ENCODE measurements around the gene RFX1. TPM values are rescaled to one million over a fixed set of nuclear protein-coding genes. Genes with fewer than 3 reads are reported as not detected.

RFX1 gene
- polyA plus RNA-seq, 1 donor (not counting 4 experiments of a cell fraction or from before 2014, with no cell fraction given), result 0.45 TPM

DNA sequence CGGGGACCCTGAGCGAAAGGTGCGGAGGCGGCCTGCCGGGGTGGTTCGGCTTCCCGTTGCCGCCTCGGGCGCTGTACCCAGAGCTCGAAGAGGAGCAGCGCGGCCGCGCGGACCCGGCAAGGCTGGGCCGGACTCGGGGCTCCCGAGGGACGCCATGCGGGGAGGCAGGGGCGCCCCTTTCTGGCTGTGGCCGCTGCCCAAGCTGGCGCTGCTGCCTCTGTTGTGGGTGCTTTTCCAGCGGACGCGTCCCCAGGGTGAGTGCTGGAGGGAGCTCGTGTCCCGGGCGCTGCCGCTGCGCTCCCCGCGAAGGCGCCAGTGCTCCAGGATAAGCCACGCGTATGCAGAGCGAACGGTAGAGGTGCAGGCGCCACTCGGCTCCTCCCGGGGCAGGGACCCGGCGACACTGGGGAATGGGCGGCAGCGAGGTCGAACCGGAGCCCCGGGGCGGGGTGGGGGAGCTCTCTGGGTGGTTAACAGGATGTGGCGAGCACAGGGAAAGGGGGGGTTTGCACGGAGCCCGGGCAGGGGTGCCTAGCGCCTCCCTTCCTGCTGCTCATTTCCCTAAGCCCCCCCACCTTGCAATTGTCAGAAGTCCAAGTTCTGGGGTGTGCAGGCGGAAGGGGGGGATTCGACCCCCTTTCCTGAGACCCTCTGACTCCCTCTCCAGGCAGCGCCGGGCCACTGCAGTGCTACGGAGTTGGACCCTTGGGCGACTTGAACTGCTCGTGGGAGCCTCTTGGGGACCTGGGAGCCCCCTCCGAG lies 25.8 kb upstream of the RFX1 start, which contains the start of gene IL27RA:
Gene IL27RA (plus strand): TSS at position 44 of the 762 bp plus-strand sequence. CDS start 111 bp downstream, at position 155.
- H3K9me3 ChIP-seq (ENCODE audit: control insufficient read depth, low read depth, low read length), result no peaks in the 10 kb centered on the region
- H2AFZ ChIP-seq (ENCODE audit: control insufficient read depth, low read length), result peak within 1 kb of the TSS; percentile 87
- H3K4me3 ChIP-seq (ENCODE audit: control insufficient read depth in 2 of 3, extremely low read depth in 1 of 3, insufficient read depth in 2 of 3, low read depth in 1 of 3, low read length in 3 of 3), result peak within 1 kb of the TSS; percentile 61 to 74 (median 67)
- DNase-seq (ENCODE audit: low read depth, low spot score) (no peak), FAIRE-seq (no peak)
- H3K27me3 ChIP-seq (ENCODE audit: control insufficient read depth, extremely low read depth, insufficient read depth, low read length), result no peaks in the 10 kb centered on the region
- peak within 1 kb of the TSS; percentile 66 for H3K9ac ChIP-seq (ENCODE audit: control insufficient read depth, extremely low read depth, insufficient read depth, low read length)
- H3K9me1 ChIP-seq (ENCODE audit: control insufficient read depth, extremely low read depth, insufficient read depth, low read length), result no peaks in the 10 kb centered on the region
- H3K36me3 ChIP-seq (ENCODE audit: control insufficient read depth in 2 of 2, extremely low read depth in 1 of 2, insufficient read depth in 2 of 2, low read length in 2 of 2), result no peaks in the 10 kb centered on the region
- H3K4me1 ChIP-seq (ENCODE audit: control insufficient read depth, extremely low read depth, insufficient read depth, low read length), result no peaks in the 10 kb centered on the region
- H4K20me1 ChIP-seq (ENCODE audit: control insufficient read depth, extremely low read depth, insufficient read depth, low read length), result no peaks in the 10 kb centered on the region
- no peaks in the 10 kb centered on the region for H3K79me2 ChIP-seq (ENCODE audit: control insufficient read depth, insufficient read depth, low read length)
- no peak for TF ChIP-seq EZH2 (IDR thresholded peaks at IDR 0.05; ENCODE audit: low read length)
- TF ChIP-seq, protein P1, sequence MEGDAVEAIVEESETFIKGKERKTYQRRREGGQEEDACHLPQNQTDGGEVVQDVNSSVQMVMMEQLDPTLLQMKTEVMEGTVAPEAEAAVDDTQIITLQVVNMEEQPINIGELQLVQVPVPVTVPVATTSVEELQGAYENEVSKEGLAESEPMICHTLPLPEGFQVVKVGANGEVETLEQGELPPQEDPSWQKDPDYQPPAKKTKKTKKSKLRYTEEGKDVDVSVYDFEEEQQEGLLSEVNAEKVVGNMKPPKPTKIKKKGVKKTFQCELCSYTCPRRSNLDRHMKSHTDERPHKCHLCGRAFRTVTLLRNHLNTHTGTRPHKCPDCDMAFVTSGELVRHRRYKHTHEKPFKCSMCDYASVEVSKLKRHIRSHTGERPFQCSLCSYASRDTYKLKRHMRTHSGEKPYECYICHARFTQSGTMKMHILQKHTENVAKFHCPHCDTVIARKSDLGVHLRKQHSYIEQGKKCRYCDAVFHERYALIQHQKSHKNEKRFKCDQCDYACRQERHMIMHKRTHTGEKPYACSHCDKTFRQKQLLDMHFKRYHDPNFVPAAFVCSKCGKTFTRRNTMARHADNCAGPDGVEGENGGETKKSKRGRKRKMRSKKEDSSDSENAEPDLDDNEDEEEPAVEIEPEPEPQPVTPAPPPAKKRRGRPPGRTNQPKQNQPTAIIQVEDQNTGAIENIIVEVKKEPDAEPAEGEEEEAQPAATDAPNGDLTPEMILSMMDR (optimal IDR thresholded peaks at IDR 0.05 in 1 of 3, IDR thresholded peaks at IDR 0.05 in 1 of 3, conservative IDR thresholded peaks at IDR 0.05 in 1 of 3; ENCODE audit: extremely low read depth in 1 of 3, insufficient read depth in 2 of 3, low read length in 3 of 3), result peak; percentile 55 to 68 (median 55)
- peak within 1 kb of the TSS; percentile 87 for H3K4me2 ChIP-seq (ENCODE audit: control insufficient read depth, extremely low read depth, insufficient read depth, low read depth, low read length)
- no peak within 1 kb of the TSS for H3K27ac ChIP-seq (ENCODE audit: control insufficient read depth, insufficient read depth, low read length)
- dilution Hi-C loops (cut with MboI; ENCODE audit: extremely low pct_ligation_motif_present, low sequenced_read_pairs), result no loop called here

DNA sequence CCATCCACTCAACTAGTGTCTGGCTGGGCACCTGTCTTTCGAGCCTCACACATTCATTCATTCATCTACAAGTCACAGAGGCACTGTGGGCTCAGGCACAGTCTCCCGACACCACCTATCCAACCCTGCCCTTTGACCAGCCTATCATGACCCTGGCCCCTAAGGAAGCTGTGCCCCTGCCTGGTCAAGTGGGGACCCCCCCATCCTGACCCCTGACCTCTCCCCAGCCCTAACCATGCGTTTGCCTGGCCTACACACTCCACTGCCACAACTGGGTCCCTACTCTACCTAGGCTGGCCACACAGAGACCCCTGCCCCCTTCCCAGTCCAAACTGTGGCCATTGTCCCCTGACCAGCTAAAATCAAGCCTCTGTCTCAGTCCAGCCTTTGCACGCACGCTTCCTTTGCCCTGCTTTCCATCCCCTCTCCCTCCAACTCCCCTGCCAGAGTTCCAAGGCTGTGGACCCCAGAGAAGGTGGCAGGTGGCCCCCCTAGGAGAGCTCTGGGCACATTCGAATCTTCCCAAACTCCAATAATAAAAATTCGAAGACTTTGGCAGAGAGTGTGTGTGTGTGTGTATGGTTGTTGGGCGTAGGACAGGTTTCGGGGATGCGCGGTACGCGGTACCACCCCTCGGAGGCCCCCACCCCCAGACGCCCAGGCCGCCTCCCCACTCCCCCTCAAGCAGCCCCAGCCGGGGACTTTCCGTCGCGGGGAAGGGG lies 25.0 kb upstream of the RFX1 start:
- H3K9ac ChIP-seq (ENCODE audit: control insufficient read depth, extremely low read depth, insufficient read depth, low read length), result no peak overlapping the region
- H2AFZ ChIP-seq (ENCODE audit: control insufficient read depth, low read length), result peak overlapping the region; percentile 87
- no peaks in the 10 kb centered on the region for H3K36me3 ChIP-seq (ENCODE audit: control insufficient read depth in 2 of 2, extremely low read depth in 1 of 2, insufficient read depth in 2 of 2, low read length in 2 of 2)
- H4K20me1 ChIP-seq (ENCODE audit: control insufficient read depth, extremely low read depth, insufficient read depth, low read length), result no peaks in the 10 kb centered on the region
- FAIRE-seq, result no peak
- no peak overlapping the region for H3K27ac ChIP-seq (ENCODE audit: control insufficient read depth, insufficient read depth, low read length)
- dilution Hi-C loops (cut with MboI; ENCODE audit: extremely low pct_ligation_motif_present, low sequenced_read_pairs), result no loop called here
- peak overlapping the region in 2 of 3 experiments; percentile 61 to 74 for H3K4me3 ChIP-seq (ENCODE audit: control insufficient read depth in 2 of 3, extremely low read depth in 1 of 3, insufficient read depth in 2 of 3, low read depth in 1 of 3, low read length in 3 of 3)
- no peaks in the 10 kb centered on the region for H3K79me2 ChIP-seq (ENCODE audit: control insufficient read depth, insufficient read depth, low read length)
- no peaks in the 10 kb centered on the region for H3K9me3 ChIP-seq (ENCODE audit: control insufficient read depth, low read depth, low read length)
- no peaks in the 10 kb centered on the region for H3K4me1 ChIP-seq (ENCODE audit: control insufficient read depth, extremely low read depth, insufficient read depth, low read length)
- H3K4me2 ChIP-seq (ENCODE audit: control insufficient read depth, extremely low read depth, insufficient read depth, low read depth, low read length), result peak overlapping the region; percentile 87
- TF ChIP-seq, protein P1 (optimal IDR thresholded peaks at IDR 0.05 in 1 of 3, IDR thresholded peaks at IDR 0.05 in 1 of 3, conservative IDR thresholded peaks at IDR 0.05 in 1 of 3; ENCODE audit: extremely low read depth in 1 of 3, insufficient read depth in 2 of 3, low read length in 3 of 3), result no peak
- TF ChIP-seq EZH2 (IDR thresholded peaks at IDR 0.05; ENCODE audit: low read length), result no peak
- no peaks in the 10 kb centered on the region for H3K9me1 ChIP-seq (ENCODE audit: control insufficient read depth, extremely low read depth, insufficient read depth, low read length)
- DNase-seq (ENCODE audit: low read depth, low spot score), result no peak
- no peaks in the 10 kb centered on the region for H3K27me3 ChIP-seq (ENCODE audit: control insufficient read depth, extremely low read depth, insufficient read depth, low read length)
